NCI-H146 treated with DMSO at 0.1 percent for 48 hours (cell line): Measurements from ENCODE around the gene SENP1.

Source experiments
- DNase-seq: peaks from one replicate; lab custom pipeline; 2025; ENCODE audit not compliant: unreplicated experiment; lab: John Stamatoyannopoulos, UW

Gene SENP1

GRCh38 chr12:48001505-48002413 is 104.1 kb downstream of the SENP1 start:
- DNase-seq, result peak; percentile 69

- DNase-seq, result peak; percentile 34
Observed at GRCh38 chr12:48000878-48001504, 104.9 kb downstream of the SENP1 start.

- DNase-seq, result no peak
Observed at GRCh38 chr12:47999816-48000215, 106.1 kb downstream of the SENP1 start.

GRCh38 chr12:47997321-47997720 is 108.6 kb downstream of the SENP1 start:
- DNase-seq, result no peak

- no peak for DNase-seq
Observed at GRCh38 chr12:47995981-47996401, 109.9 kb downstream of the SENP1 start.

GRCh38 chr12:47993491-47993890 is 112.4 kb downstream of the SENP1 start:
- no peak for DNase-seq
